OCI-M1 (cell line): ENCODE results near the gene RIOX2.
"Not testable (repeated sequence)": the region's sequence is repeated elsewhere in the genome, so short reads cannot be mapped to it uniquely, and the experiment has no call there.

Source experiments
- DNase-seq: peaks from one replicate; lab custom pipeline; 2025; lab: John Stamatoyannopoulos, UW

RIOX2 gene

GRCh38 chr3:97971679-97972567 lies at the start of gene RIOX2:
RIOX2 (minus strand) TSS chr3:97972431; CDS start chr3:97967593, 4,838 bp downstream.
- DNase-seq = peak; percentile 82

- DNase-seq = no peak
Measured at GRCh38 chr3:98020412-98020811, 48.2 kb upstream of the RIOX2 start.

- no peak for DNase-seq
Measured at GRCh38 chr3:98018301-98018700, 46.1 kb upstream of the RIOX2 start.

GRCh38 chr3:98014268-98014585 lies 42.0 kb upstream of the RIOX2 start:
- DNase-seq = no peak

GRCh38 chr3:98013411-98014267 lies 41.4 kb upstream of the RIOX2 start:
- DNase-seq = peak; percentile 54

GRCh38 chr3:98012979-98013378 lies 40.7 kb upstream of the RIOX2 start:
- no peak for DNase-seq

- DNase-seq = not testable (repeated sequence)
Measured at GRCh38 chr3:98010883-98011449, 38.7 kb upstream of the RIOX2 start.

- DNase-seq = peak; percentile 38
Measured at GRCh38 chr3:98010194-98010882, 38.1 kb upstream of the RIOX2 start.

- no peak for DNase-seq
Measured at GRCh38 chr3:98008855-98009254, 36.6 kb upstream of the RIOX2 start.

- no peak for DNase-seq
Measured at GRCh38 chr3:98005438-98005837, 33.2 kb upstream of the RIOX2 start.

GRCh38 chr3:98004721-98005120 lies 32.5 kb upstream of the RIOX2 start:
- no peak for DNase-seq

GRCh38 chr3:98003306-98003969 lies 31.2 kb upstream of the RIOX2 start:
- DNase-seq = peak; percentile 48

- no peak for DNase-seq
Measured at GRCh38 chr3:98002717-98003116, 30.5 kb upstream of the RIOX2 start.

GRCh38 chr3:97999994-98000393 lies 27.8 kb upstream of the RIOX2 start:
- no peak for DNase-seq

- DNase-seq = no peak
Measured at GRCh38 chr3:97999103-97999502, 26.9 kb upstream of the RIOX2 start.

GRCh38 chr3:97996988-97997387 lies 24.8 kb upstream of the RIOX2 start:
- peak; percentile 65 for DNase-seq

GRCh38 chr3:97994328-97994945 lies 22.2 kb upstream of the RIOX2 start:
- DNase-seq = no peak

GRCh38 chr3:97993526-97993925 lies 21.3 kb upstream of the RIOX2 start:
- no peak for DNase-seq

GRCh38 chr3:97992547-97993173 lies 20.4 kb upstream of the RIOX2 start:
- DNase-seq = no peak

- DNase-seq = no peak
Measured at GRCh38 chr3:97991293-97991682, 19.1 kb upstream of the RIOX2 start.
